Right lobe of liver (tissue), 6 donors: Measurements from ENCODE around the gene YJEFN3. TPM values are rescaled to one million over a fixed set of nuclear protein-coding genes. Genes with fewer than 3 reads are reported as not detected.

Experiments used
- ATAC-seq, 4 donors: fragments of 200-7000 bp; cut with Tn5 transposase; one replicate each; pipeline ENCODE4 v1.9.1; 2020; ENCODE audit warnings: mild to moderate bottlenecking in 4 of 4, moderate library complexity in 4 of 4
- DNase-seq, 3 donors: peaks; one replicate each; pipeline ENCODE4 v3.0.0-alpha.2; 2020
- H3K27ac ChIP-seq, 3 donors: fragments of 200-600 bp; one replicate each; pipeline ENCODE4 v1.8.0; 2022
- H3K27me3 ChIP-seq, 2 donors: fragments of 200-600 bp; one replicate each; pipeline ENCODE4 v1.8.0; 2022
- H3K36me3 ChIP-seq, 4 donors: fragments of 200-600 bp; sonication (generic) in 1 of 4; one replicate each; pipeline versions ENCODE4 v1.5.1 to v1.8.0; 2017 to 2022; ENCODE audit warnings: control low read depth in 1 of 4
- H3K4me1 ChIP-seq, 4 donors: fragments of 200-600 bp; sonication (generic) in 1 of 4; one replicate each; pipeline versions ENCODE4 v1.5.1 to v1.8.0; 2017 to 2022; ENCODE audit warnings: control low read depth in 1 of 4
- H3K4me3 ChIP-seq, 3 donors: fragments of 200-600 bp; one replicate each; pipeline ENCODE4 v1.8.0; 2022
- H3K9me3 ChIP-seq, 4 donors: fragments of 200-600 bp; sonication (generic) in 1 of 4; one replicate each; pipeline versions ENCODE4 v1.5.1 to v1.8.0; 2017 to 2022; ENCODE audit warnings: control low read depth in 1 of 4
- CTCF ChIP-seq, 4 donors: fragments of 200-600 bp in 3 of 4; fragments of 450-650 bp in 1 of 4; IDR thresholded peaks; one replicate each; pipeline versions ENCODE4 v1.5.1 to v1.8.0; 2016 to 2022; ENCODE audit warnings: antibody characterized with exemption in 4 of 4, mild to moderate bottlenecking in 2 of 4
- POLR2A ChIP-seq: fragments of 450-650 bp; IDR thresholded peaks from one replicate; pipeline ENCODE4 v1.6.1; 2017; ENCODE audit warnings: antibody characterized with exemption, mild to moderate bottlenecking
- WGBS: methylation state at CpG from one replicate; pipeline ENCODE4 v1.1.6; 2018; ENCODE audit warnings: low coverage, low lambda C conversion rate; ENCODE audit not compliant: insufficient coverage; ENCODE audit errors: missing lambda C conversion rate; 5-methylcytosine and 5-hydroxymethylcytosine counted together
- intact Hi-C, 2 donors: fragments of 100-400 bp; cut with DNase I; formaldehyde crosslinking; loops; one replicate each; pipeline versions ENCODE4 v1.11.2 to v1.14.1; 2022
- total RNA-seq, 6 experiments: library from RNA; depleted of rRNA in 2 of 6; stranded (reverse); fragments of >200 nt in 2 of 6; fragmentation: NEBNext Ultra II Directional in 3 of 6; extraction: Animal tissue kit (Norgen Biotek cat#: 25700) in 3 of 6; gene quantifications; one replicate each; pipeline versions ENCODE4 v1.1.0 to v1.2.4, GENCODE V29; 2016 to 2023
- donor health status: DM: no; HTN: yes; CAD: no.
- donor health status: DM: no; HTN: no; CAD: no.
- donor health status: DM: no; HTN: no; CAD: no.
- donor health status: DM: no; HTN: yes; CAD: no.
- donor health status: DM: no; HTN: yes; CAD: no.

YJEFN3 gene
- total RNA-seq, 6 experiments from 2014 or later: 0.31 to 4.2 (median 1.8) TPM

- Histone ChIP-seq H3K4me1 (peaks cover 0 to 14% (median 0%) of the 10 kb centered on the region in 4 donors), H3K36me3 (peaks cover 0 to 2% (median 0%) of the 10 kb centered on the region in 4 donors), H3K27ac (peak within 1 kb of the TSS; percentile 61 to 80 (median 75)), H3K9me3 (no peaks in the 10 kb centered on the region), H3K4me3 (peak within 1 kb of the TSS; percentile 77 to 92 (median 91)), H3K27me3 (no peaks in the 10 kb centered on the region)
- TF ChIP-seq CTCF (IDR thresholded peaks at IDR 0.05) (no peak), POLR2A (peak; percentile 75)
- ATAC-seq (peak; percentile 92 to 95 (median 94)), DNase-seq (peak; percentile 87 to 93 (median 93))
- WGBS: under 1% methylated on average over 28 of the region's 61 CpGs
- intact Hi-C loops: no loop called here
These were observed 12.8 kb upstream of the YJEFN3 start, which contains the start of gene NDUFA13 for GRCh38 chr19:19515642-19516519. NDUFA13 (plus strand) TSS chr19:19516225; CDS start chr19:19516239, 14 bp downstream.

GRCh38 chr19:19517235-19517619 is 11.5 kb upstream of the YJEFN3 start:
- H3K9me3 ChIP-seq: no peaks in the 10 kb centered on the region
- peaks cover 0 to 2% (median 0%) of the 10 kb centered on the region in 4 donors for H3K36me3 ChIP-seq
- H3K4me3 ChIP-seq: peak overlapping the region in 2 of 3 donors; percentile 91 to 92
- no peak for DNase-seq
- no peak for ATAC-seq
- peaks cover 0 to 14% (median 0%) of the 10 kb centered on the region in 4 donors for H3K4me1 ChIP-seq
- TF ChIP-seq POLR2A: no peak
- H3K27me3 ChIP-seq: no peaks in the 10 kb centered on the region
- WGBS: 90% methylated on average over 10 of the region's 10 CpGs
- H3K27ac ChIP-seq: no peak overlapping the region
- intact Hi-C loops: no loop called here

- 82% methylated on average over 6 of the region's 6 CpGs for WGBS
These were observed 7.7 kb upstream of the YJEFN3 start for GRCh38 chr19:19520989-19521388.

GRCh38 chr19:19523177-19523576 is 5.5 kb upstream of the YJEFN3 start:
- Histone ChIP-seq H3K27ac (no peak overlapping the region), H3K9me3 (no peaks in the 10 kb centered on the region), H3K36me3 (peaks cover 0 to 12% (median 3%) of the 10 kb centered on the region in 4 donors), H3K27me3 (no peaks in the 10 kb centered on the region), H3K4me1 (no peaks in the 10 kb centered on the region), H3K4me3 (no peak overlapping the region)
- ATAC-seq (no peak), DNase-seq (no peak)
- WGBS: 96% methylated on average over 3 of the region's 3 CpGs
- intact Hi-C loops: no loop called here
- no peak for TF ChIP-seq CTCF (IDR thresholded peaks at IDR 0.05)
- TF ChIP-seq POLR2A: no peak

More at GRCh38 chr19:19520989-19521388, 7.7 kb upstream of the YJEFN3 start:
- Histone ChIP-seq H3K9me3 (no peaks in the 10 kb centered on the region), H3K27me3 (no peaks in the 10 kb centered on the region), H3K36me3 (peaks cover 0 to 8% (median under 1%) of the 10 kb centered on the region in 4 donors), H3K4me1 (peaks cover 0 to 11% (median 0%) of the 10 kb centered on the region in 4 donors), H3K4me3 (no peak overlapping the region), H3K27ac (no peak overlapping the region)
- intact Hi-C loops: no loop called here
- no peak for DNase-seq
- no peak for ATAC-seq
- TF ChIP-seq CTCF (IDR thresholded peaks at IDR 0.05): no peak
- TF ChIP-seq POLR2A: no peak

- DNase-seq (no peak), ATAC-seq (no peak)
- Histone ChIP-seq H3K9me3 (no peaks in the 10 kb centered on the region), H3K4me1 (no peaks in the 10 kb centered on the region), H3K27me3 (no peaks in the 10 kb centered on the region), H3K27ac (no peak overlapping the region), H3K4me3 (no peak overlapping the region), H3K36me3 (peaks cover 0 to 12% (median 3%) of the 10 kb centered on the region in 4 donors)
- 84% methylated on average over 7 of the region's 7 CpGs for WGBS
- intact Hi-C loops: no loop called here
- TF ChIP-seq POLR2A (no peak), CTCF (IDR thresholded peaks at IDR 0.05) (no peak)
These were observed 4.7 kb upstream of the YJEFN3 start for GRCh38 chr19:19524053-19524452.
